Neural cell (in vitro differentiated cells): ENCODE data around the gene MEGF9. TPM values are rescaled to one million over a fixed set of nuclear protein-coding genes. Genes with fewer than 3 reads are reported as not detected.

ENCODE experiments used
- H2AFZ ChIP-seq: fragments of 200-600, 300-800 bp; sonication (generic), shearing (Covaris generic); 2 replicates; pipeline ENCODE4 v1.6.0; 2014; ENCODE audit warnings: low read depth, mild to moderate bottlenecking, antibody characterized with exemption, low read length, moderate library complexity
- H3F3A ChIP-seq: fragments of 200-600 bp; shearing (Covaris generic); 2 replicates; pipeline ENCODE4 v1.6.1; 2016; ENCODE audit warnings: mild to moderate bottlenecking, moderate library complexity, mixed read lengths, antibody characterized with exemption, low read length; ENCODE audit not compliant: insufficient read depth, poor library complexity, severe bottlenecking
- H3K27ac ChIP-seq: fragments of 200-600, 300-800 bp; sonication (generic), shearing (Covaris generic); 2 replicates; pipeline ENCODE4 v1.5.1; 2014; ENCODE audit warnings: mild to moderate bottlenecking, low read length, moderate library complexity
- H3K27me3 ChIP-seq: fragments of 300-800, 200-600 bp; sonication (generic), shearing (Covaris generic); 2 replicates; pipeline ENCODE4 v1.6.0; 2014; ENCODE audit warnings: mild to moderate bottlenecking, low read depth, low read length, moderate library complexity; ENCODE audit not compliant: insufficient read depth
- H3K36me3 ChIP-seq: fragments of 300-800, 200-600 bp; sonication (generic), shearing (Covaris generic); 2 replicates; pipeline ENCODE4 v1.5.1; 2014; ENCODE audit warnings: mild to moderate bottlenecking, antibody characterized with exemption, low read length, moderate library complexity; ENCODE audit not compliant: insufficient read depth
- H3K4me2 ChIP-seq: fragments of 300-800, 200-600 bp; sonication (generic), shearing (Covaris generic); 2 replicates; pipeline ENCODE4 v1.6.0; 2014; ENCODE audit warnings: mild to moderate bottlenecking, low read length
- H3K4me3 ChIP-seq: fragments of 300-800, 200-600 bp; sonication (generic), shearing (Covaris generic); 2 replicates; pipeline ENCODE4 v1.5.1; 2014; ENCODE audit warnings: mild to moderate bottlenecking, low read length, moderate library complexity
- H3K79me2 ChIP-seq: fragments of 200-600 bp; shearing (Covaris generic); replicated peaks from 2 replicates; pipeline ENCODE4 v1.6.0; 2014; ENCODE audit warnings: mild to moderate bottlenecking, low read length, moderate library complexity; ENCODE audit not compliant: insufficient read depth
- H3K9ac ChIP-seq: fragments of 300-800, 200-600 bp; sonication (generic), shearing (Covaris generic); 2 replicates; pipeline ENCODE4 v1.6.1; 2016; ENCODE audit warnings: mild to moderate bottlenecking, low read length, mixed read lengths
- H3K9me2 ChIP-seq: fragments of 200-600 bp; shearing (Covaris generic); 2 replicates; pipeline ENCODE4 v1.6.1; 2016; ENCODE audit warnings: mild to moderate bottlenecking, low read length, mixed read lengths; ENCODE audit not compliant: insufficient read depth
- H3K9me3 ChIP-seq: fragments of 200-600, 300-800 bp; sonication (generic), shearing (Covaris generic); 2 replicates; pipeline ENCODE4 v1.6.1; 2016; ENCODE audit warnings: mild to moderate bottlenecking, mixed run types, low read length, moderate library complexity, mixed read lengths
- H4K20me1 ChIP-seq: fragments of 200-600 bp; shearing (Covaris generic); 2 replicates; pipeline ENCODE4 v1.6.1; 2016; ENCODE audit warnings: mild to moderate bottlenecking, mixed run types; ENCODE audit not compliant: insufficient read depth
- CTCF ChIP-seq: fragments of 450-650 bp; IDR thresholded peaks from 2 replicates; pipeline ENCODE4 v1.5.1; 2014; ENCODE audit warnings: antibody characterized with exemption, mild to moderate bottlenecking, moderate library complexity; ENCODE audit not compliant: poor library complexity, severe bottlenecking
- EP300 ChIP-seq: fragments of 450-650 bp; conservative IDR thresholded peaks from 2 replicates; pipeline ENCODE4 v1.6.1; 2014; ENCODE audit warnings: antibody characterized with exemption, mild to moderate bottlenecking, moderate library complexity; ENCODE audit not compliant: poor library complexity, severe bottlenecking
- EZH2 ChIP-seq: fragments of 200-600, 300-800 bp; shearing (Covaris generic), sonication (generic); IDR thresholded peaks from 2 replicates; pipeline ENCODE4 v1.6.1; 2014; ENCODE audit warnings: antibody characterized with exemption, low read length, borderline replicate concordance, mild to moderate bottlenecking; ENCODE audit not compliant: insufficient read depth, poor library complexity, severe bottlenecking
- MXI1 ChIP-seq: fragments of 450-650 bp; conservative IDR thresholded peaks from 2 replicates; pipeline ENCODE4 v1.6.1; 2014; ENCODE audit warnings: antibody characterized with exemption, mild to moderate bottlenecking; ENCODE audit not compliant: poor library complexity, severe bottlenecking
- POLR2AphosphoS5 ChIP-seq: IDR thresholded peaks from 2 replicates; pipeline ENCODE4 v1.6.1; 2012
- RAD21 ChIP-seq: fragments of 450-650 bp; conservative IDR thresholded peaks from 2 replicates; pipeline ENCODE4 v1.6.1; 2014; ENCODE audit warnings: antibody characterized with exemption, mild to moderate bottlenecking, moderate library complexity
- SMC3 ChIP-seq: fragments of 450-650 bp; conservative IDR thresholded peaks from 2 replicates; pipeline ENCODE4 v1.6.1; 2014; ENCODE audit warnings: antibody characterized with exemption, mild to moderate bottlenecking, moderate library complexity; ENCODE audit not compliant: poor library complexity
- TAF1 ChIP-seq: IDR thresholded peaks from 2 replicates; pipeline ENCODE4 v1.6.1; 2012; ENCODE audit warnings: low read depth
- polyA plus RNA-seq: library from polyadenylated mRNA; depleted of rRNA; stranded (reverse); fragments of >200 nt; gene quantifications from 2 replicates; pipeline ENCODE4 v1.2.3, GENCODE V29; 2014
- TF ChIP-seq, protein P1 (sequence below): IDR thresholded peaks from 2 replicates; pipeline ENCODE4 v1.6.1; 2012; ENCODE audit warnings: borderline replicate concordance

Gene MEGF9
- polyA plus RNA-seq, 1 donor from 2014 or later, result 35.0 TPM

DNA sequence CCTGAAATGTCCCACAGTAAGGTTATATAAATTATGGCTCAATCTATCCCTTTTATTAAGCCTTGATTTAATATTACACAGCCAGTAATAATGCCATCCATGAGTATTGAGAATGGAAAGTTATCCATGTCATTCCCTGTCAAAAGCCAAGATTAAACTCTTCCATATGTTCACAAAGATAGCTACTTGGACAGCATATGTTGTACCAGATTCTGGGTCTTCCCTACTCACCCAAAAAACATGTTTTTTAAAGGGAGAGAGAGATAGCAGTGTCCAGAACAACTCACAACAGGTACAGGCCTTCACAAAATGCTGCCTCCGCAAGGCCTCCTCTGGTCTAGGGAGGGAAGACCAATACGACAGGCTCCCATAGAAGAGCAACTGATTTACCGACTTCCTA lies 149.7 kb downstream of the MEGF9 start:
- H3K4me2 ChIP-seq, result no peak overlapping the region
- no peaks in the 10 kb centered on the region for H3K9me2 ChIP-seq
- H3K9ac ChIP-seq, result no peak overlapping the region
- H3K36me3 ChIP-seq, result peaks cover 4% of the 10 kb centered on the region
- H3K79me2 ChIP-seq, result no peaks in the 10 kb centered on the region
- no peaks in the 10 kb centered on the region for H3K9me3 ChIP-seq
- H4K20me1 ChIP-seq, result no peaks in the 10 kb centered on the region
- H3K4me3 ChIP-seq, result no peak overlapping the region
- H3F3A ChIP-seq, result no peaks in the 10 kb centered on the region
- no peak overlapping the region for H3K27ac ChIP-seq
- TF ChIP-seq EP300 (no peak), POLR2AphosphoS5 (no peak), RAD21 (no peak)
- TF ChIP-seq, protein P1, sequence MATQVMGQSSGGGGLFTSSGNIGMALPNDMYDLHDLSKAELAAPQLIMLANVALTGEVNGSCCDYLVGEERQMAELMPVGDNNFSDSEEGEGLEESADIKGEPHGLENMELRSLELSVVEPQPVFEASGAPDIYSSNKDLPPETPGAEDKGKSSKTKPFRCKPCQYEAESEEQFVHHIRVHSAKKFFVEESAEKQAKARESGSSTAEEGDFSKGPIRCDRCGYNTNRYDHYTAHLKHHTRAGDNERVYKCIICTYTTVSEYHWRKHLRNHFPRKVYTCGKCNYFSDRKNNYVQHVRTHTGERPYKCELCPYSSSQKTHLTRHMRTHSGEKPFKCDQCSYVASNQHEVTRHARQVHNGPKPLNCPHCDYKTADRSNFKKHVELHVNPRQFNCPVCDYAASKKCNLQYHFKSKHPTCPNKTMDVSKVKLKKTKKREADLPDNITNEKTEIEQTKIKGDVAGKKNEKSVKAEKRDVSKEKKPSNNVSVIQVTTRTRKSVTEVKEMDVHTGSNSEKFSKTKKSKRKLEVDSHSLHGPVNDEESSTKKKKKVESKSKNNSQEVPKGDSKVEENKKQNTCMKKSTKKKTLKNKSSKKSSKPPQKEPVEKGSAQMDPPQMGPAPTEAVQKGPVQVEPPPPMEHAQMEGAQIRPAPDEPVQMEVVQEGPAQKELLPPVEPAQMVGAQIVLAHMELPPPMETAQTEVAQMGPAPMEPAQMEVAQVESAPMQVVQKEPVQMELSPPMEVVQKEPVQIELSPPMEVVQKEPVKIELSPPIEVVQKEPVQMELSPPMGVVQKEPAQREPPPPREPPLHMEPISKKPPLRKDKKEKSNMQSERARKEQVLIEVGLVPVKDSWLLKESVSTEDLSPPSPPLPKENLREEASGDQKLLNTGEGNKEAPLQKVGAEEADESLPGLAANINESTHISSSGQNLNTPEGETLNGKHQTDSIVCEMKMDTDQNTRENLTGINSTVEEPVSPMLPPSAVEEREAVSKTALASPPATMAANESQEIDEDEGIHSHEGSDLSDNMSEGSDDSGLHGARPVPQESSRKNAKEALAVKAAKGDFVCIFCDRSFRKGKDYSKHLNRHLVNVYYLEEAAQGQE, result no peak
- H3K27me3 ChIP-seq, result no peaks in the 10 kb centered on the region
- no peak overlapping the region for H2AFZ ChIP-seq

- no peak overlapping the region for H2AFZ ChIP-seq
- H3K4me3 ChIP-seq, result no peak overlapping the region
- no peaks in the 10 kb centered on the region for H3K9me2 ChIP-seq
- H3K27ac ChIP-seq, result no peak overlapping the region
- H3K36me3 ChIP-seq, result peaks cover 4% of the 10 kb centered on the region
- no peak for TF ChIP-seq SMC3
- no peak for TF ChIP-seq RAD21
- no peak for TF ChIP-seq CTCF
- no peak for TF ChIP-seq MXI1
- TF ChIP-seq TAF1, result no peak
- TF ChIP-seq POLR2AphosphoS5, result no peak
- TF ChIP-seq EZH2, result no peak
- TF ChIP-seq, protein P1, result no peak
- no peak for TF ChIP-seq EP300
- H3K4me2 ChIP-seq, result no peak overlapping the region
- H3K9ac ChIP-seq, result no peak overlapping the region
- no peaks in the 10 kb centered on the region for H3K9me3 ChIP-seq
- no peaks in the 10 kb centered on the region for H3K27me3 ChIP-seq
- no peaks in the 10 kb centered on the region for H3F3A ChIP-seq
- H4K20me1 ChIP-seq, result no peaks in the 10 kb centered on the region
- H3K79me2 ChIP-seq, result no peaks in the 10 kb centered on the region
Observed at GRCh38 chr9:120562861-120563443, 151.3 kb downstream of the MEGF9 start.
